H9 (cell line): Measurements from ENCODE around the gene RARS1. TPM values are rescaled to one million over a fixed set of nuclear protein-coding genes. Genes with fewer than 3 reads are reported as not detected.
A peak's percentile ranks its signal among the peaks of the same experiment; 100 is the strongest.

Experiments
- DNase-seq: peaks from one replicate; pipeline ENCODE4 v3.0.0-alpha.2; 2017
- H2AFZ ChIP-seq: one replicate; pipeline ENCODE4 v1.6.1; 2013; ENCODE audit warnings: mild to moderate bottlenecking, low read length, control low read depth, moderate library complexity
- H2AK5ac ChIP-seq: 2 replicates; pipeline ENCODE4 v1.6.1; 2013; ENCODE audit warnings: low read length, control low read depth, mixed read lengths; ENCODE audit not compliant: insufficient read length
- H2BK120ac ChIP-seq: one replicate; pipeline ENCODE4 v1.6.1; 2013; ENCODE audit warnings: low read depth, mild to moderate bottlenecking, low read length, control low read depth, inconsistent platforms; ENCODE audit not compliant: poor library complexity, severe bottlenecking
- H2BK12ac ChIP-seq: 2 replicates; pipeline ENCODE4 v1.6.1; 2013; ENCODE audit warnings: low read length, control low read depth, mixed read lengths, low read depth; ENCODE audit not compliant: insufficient read length
- H2BK15ac ChIP-seq: 2 replicates; pipeline ENCODE4 v1.6.1; 2013; ENCODE audit warnings: low read depth, low read length, control low read depth
- H2BK20ac ChIP-seq: one replicate; pipeline ENCODE4 v1.6.1; 2013; ENCODE audit warnings: low read depth, mild to moderate bottlenecking, low read length, control low read depth, inconsistent platforms; ENCODE audit not compliant: poor library complexity, severe bottlenecking
- H2BK5ac ChIP-seq: 2 replicates; pipeline ENCODE4 v1.6.1; 2013; ENCODE audit warnings: low read length, control low read depth, mixed read lengths; ENCODE audit not compliant: insufficient read length
- H3K14ac ChIP-seq: 2 replicates; pipeline ENCODE4 v1.6.1; 2013; ENCODE audit warnings: low read length, control low read depth; ENCODE audit not compliant: insufficient read depth
- H3K18ac ChIP-seq: 2 replicates; pipeline ENCODE4 v1.6.1; 2013; ENCODE audit warnings: low read depth, mild to moderate bottlenecking, mixed read lengths, low read length, control low read depth; ENCODE audit not compliant: insufficient read length
- H3K23ac ChIP-seq: 2 replicates; pipeline ENCODE4 v1.6.1; 2013; ENCODE audit warnings: low read length, control low read depth, mixed read lengths, low read depth; ENCODE audit not compliant: insufficient read length
- H3K23me2 ChIP-seq: 2 replicates; pipeline ENCODE4 v1.6.1; 2013; ENCODE audit warnings: low read depth, mild to moderate bottlenecking, mixed read lengths, low read length, control low read depth; ENCODE audit not compliant: insufficient read length, poor library complexity, severe bottlenecking
- H3K27ac ChIP-seq: 2 replicates; pipeline ENCODE4 v1.5.1; 2013; ENCODE audit warnings: low read length, control low read depth, mixed read lengths, low read depth; ENCODE audit not compliant: insufficient read length
- H3K27me3 ChIP-seq: 2 replicates; pipeline ENCODE4 v1.6.1; 2013; ENCODE audit warnings: low read length, control low read depth, inconsistent platforms; ENCODE audit not compliant: insufficient read depth
- H3K4ac ChIP-seq: 2 replicates; pipeline ENCODE4 v1.6.1; 2013; ENCODE audit warnings: low read depth, mild to moderate bottlenecking, control low read depth, inconsistent platforms, low read length, moderate library complexity
- H3K4me1 ChIP-seq: 2 replicates; pipeline ENCODE4 v1.6.1; 2013; ENCODE audit warnings: low read length, control low read depth, inconsistent platforms; ENCODE audit not compliant: insufficient read depth
- H3K4me2 ChIP-seq: 2 replicates; pipeline ENCODE4 v1.6.1; 2013; ENCODE audit warnings: low read length, control low read depth, mixed read lengths; ENCODE audit not compliant: insufficient read length, insufficient read depth
- H3K56ac ChIP-seq: 2 replicates; pipeline ENCODE4 v1.6.1; 2013; ENCODE audit warnings: low read depth, mild to moderate bottlenecking, mixed read lengths, low read length, control low read depth; ENCODE audit not compliant: insufficient read length
- H3K79me1 ChIP-seq: 2 replicates; pipeline ENCODE4 v1.6.1; 2013; ENCODE audit warnings: low read depth, mild to moderate bottlenecking, moderate library complexity, low read length, control low read depth, inconsistent platforms; ENCODE audit not compliant: insufficient read depth, poor library complexity, severe bottlenecking
- H3K79me2 ChIP-seq: 2 replicates; pipeline ENCODE4 v1.6.1; 2013; ENCODE audit warnings: low read length, control low read depth, inconsistent platforms; ENCODE audit not compliant: insufficient read depth
- H3K9ac ChIP-seq: 2 replicates; pipeline ENCODE4 v1.6.1; 2013; ENCODE audit warnings: low read length, control low read depth, mixed read lengths; ENCODE audit not compliant: insufficient read length; ENCODE audit errors: extremely low read depth
- H3K9me3 ChIP-seq: one replicate; pipeline ENCODE4 v1.6.1; 2013; ENCODE audit warnings: low read depth, low read length, inconsistent platforms; ENCODE audit not compliant: control insufficient read depth
- H3T11ph ChIP-seq: one replicate; pipeline ENCODE4 v1.6.1; 2013; ENCODE audit warnings: mild to moderate bottlenecking, low read length, control low read depth, inconsistent platforms
- H4K20me1 ChIP-seq: one replicate; pipeline ENCODE4 v1.6.1; 2013; ENCODE audit not compliant: control insufficient read depth, insufficient read length, insufficient read depth
- H4K5ac ChIP-seq: 2 replicates; pipeline ENCODE4 v1.6.1; 2013; ENCODE audit warnings: low read depth, mild to moderate bottlenecking, mixed read lengths, low read length, control low read depth; ENCODE audit not compliant: insufficient read length
- H4K8ac ChIP-seq: replicated peaks from 2 replicates; pipeline ENCODE4 v1.6.1; 2013; ENCODE audit warnings: low read length, control low read depth, mixed read lengths, low read depth; ENCODE audit not compliant: insufficient read length
- H4K91ac ChIP-seq: 2 replicates; pipeline ENCODE4 v1.6.1; 2013; ENCODE audit warnings: low read depth, mild to moderate bottlenecking, moderate library complexity, mixed read lengths, low read length, control low read depth; ENCODE audit not compliant: insufficient read length
- H3K27ac Mint-ChIP-seq, 3 experiments: 2 replicates in 2 of 3; 3 replicates in 1 of 3; pipeline ENCODE4 v1.8.0; 2020 to 2021; ENCODE audit warnings: mixed read lengths in 3 of 3, mild to moderate bottlenecking in 1 of 3, moderate library complexity in 1 of 3
- H3K27me3 Mint-ChIP-seq: 2 replicates; pipeline ENCODE4 v1.8.0; 2021; ENCODE audit warnings: low read depth, mild to moderate bottlenecking, moderate library complexity, mixed read lengths
- H3K36me3 Mint-ChIP-seq, 3 experiments: 2 replicates in 2 of 3; 3 replicates in 1 of 3; pipeline ENCODE4 v1.8.0; 2020 to 2021; ENCODE audit warnings: low read depth in 3 of 3, mixed read lengths in 3 of 3; ENCODE audit not compliant: insufficient read depth in 1 of 3
- H3K4me1 Mint-ChIP-seq, 2 experiments: 2 replicates each; pipeline ENCODE4 v1.8.0; 2020; ENCODE audit warnings: mixed read lengths in 2 of 2
- H3K4me3 Mint-ChIP-seq, 2 experiments: 2 replicates in 1 of 2; 3 replicates in 1 of 2; pipeline ENCODE4 v1.8.0; 2020 to 2021; ENCODE audit warnings: mild to moderate bottlenecking in 2 of 2, mixed read lengths in 2 of 2, moderate library complexity in 1 of 2
- H3K9me3 Mint-ChIP-seq, 2 experiments: 2 replicates in 1 of 2; 3 replicates in 1 of 2; pipeline ENCODE4 v1.8.0; 2020; ENCODE audit warnings: mild to moderate bottlenecking in 2 of 2, mixed read lengths in 2 of 2, moderate library complexity in 1 of 2
- CTCF ChIP-seq: fragments of 200-600 bp; sonication (generic); conservative IDR thresholded peaks from 3 replicates; pipeline ENCODE4 v1.8.0; 2021; ENCODE audit warnings: antibody characterized with exemption, mild to moderate bottlenecking
- WGBS: extraction: QIAGEN DNeasy Blood & Tissue Kit; methylation state at CpG from one replicate; pipeline ENCODE4 v1.1.7; 2013; ENCODE audit warnings: missing lambda C conversion rate, low lambda C conversion rate, mixed read lengths; ENCODE audit not compliant: insufficient read length; ENCODE audit errors: extremely low coverage; 5-methylcytosine and 5-hydroxymethylcytosine counted together
- total RNA-seq: library from RNA; stranded (reverse); gene quantifications from 2 replicates; pipeline ENCODE4 v1.2.1, GENCODE V29; 2021

Gene RARS1
- total RNA-seq, 1 experiment from 2014 or later: 108 TPM

- H3K23ac ChIP-seq: no peak overlapping the region
- no CpG with 5 or more reads among the region's 3 CpGs for whole genome bisulfite sequencing
Observed at GRCh38 chr5:168457542-168457941, 28.7 kb upstream of the RARS1 start.

More at GRCh38 chr5:168457542-168457941, 28.7 kb upstream of the RARS1 start:
- Histone ChIP-seq H3K4me2 (no peak overlapping the region), H3K4me1 (no peaks in the 10 kb centered on the region), H4K20me1 (no peaks in the 10 kb centered on the region), H3K18ac (no peak overlapping the region), H2BK15ac (no peak overlapping the region), H3K9ac (no peak overlapping the region), H4K8ac (no peak overlapping the region), H4K91ac (no peak overlapping the region), H3K9me3 (no peaks in the 10 kb centered on the region), H3K27me3 (no peaks in the 10 kb centered on the region), H3K79me1 (no peaks in the 10 kb centered on the region), H4K5ac (no peak overlapping the region), H2BK12ac (no peak overlapping the region), H2BK20ac (no peak overlapping the region), H2AFZ (no peak overlapping the region), H2AK5ac (no peak overlapping the region), H3K14ac (no peak overlapping the region), H3T11ph (no peak overlapping the region), H3K56ac (no peak overlapping the region), H3K4ac (no peak overlapping the region), H3K27ac (no peak overlapping the region), H2BK120ac (no peak overlapping the region), H2BK5ac (no peak overlapping the region), H3K23me2 (no peaks in the 10 kb centered on the region), H3K79me2 (no peaks in the 10 kb centered on the region)
- H3K27ac Mint-ChIP-seq: 0 out of 7 replicates have a peak overlapping the region, but pooled peaks of 1 of the 3 experiments have one; percentile 61
- H3K4me1 Mint-ChIP-seq: no peaks in the 10 kb centered on the region; a peak in 1 of 4 replicates
- DNase-seq: no peak
- no peaks in the 10 kb centered on the region for H3K9me3 Mint-ChIP-seq
- H3K36me3 Mint-ChIP-seq: peaks cover 38 to 86% (median 59%) of the 10 kb centered on the region in 3 experiments
- H3K4me3 Mint-ChIP-seq: no peak overlapping the region
- no peak for TF ChIP-seq CTCF
- H3K27me3 Mint-ChIP-seq: no peaks in the 10 kb centered on the region
